ENCODE results near the gene NKD1. TPM values are rescaled to one million over a fixed set of nuclear protein-coding genes. Genes with fewer than 3 reads are reported as not detected.

Gene NKD1
- total and polyA plus RNA-seq, 8 donors: 12.5 to 46.9 (median 37.9) TPM

- intact Hi-C loops (cut with DNase I): no loop called here
- H3K36me3 ChIP-seq: no peaks in the 10 kb centered on the region
- peaks cover 3 to 16% of the 10 kb centered on the region in 2 donors for H3K4me1 ChIP-seq
- ATAC-seq: no peak
- no peaks in the 10 kb centered on the region for H3K27me3 ChIP-seq
- H3K4me3 ChIP-seq: no peak overlapping the region
- no peak for DNase-seq
- no peaks in the 10 kb centered on the region for H3K9me3 ChIP-seq
- no peak overlapping the region for H3K27ac ChIP-seq
- TF ChIP-seq CTCF (IDR thresholded peaks at IDR 0.05): no peak
Observed at GRCh38 chr16:50622643-50623369, 74.6 kb downstream of the NKD1 start.

GRCh38 chr16:50624449-50624970, 76.3 kb downstream of the NKD1 start:
- Histone ChIP-seq H3K4me1 (peaks cover 3 to 16% of the 10 kb centered on the region in 2 donors), H3K9me3 (no peaks in the 10 kb centered on the region), H3K27me3 (no peaks in the 10 kb centered on the region), H3K36me3 (no peaks in the 10 kb centered on the region), H3K4me3 (no peak overlapping the region), H3K27ac (no peak overlapping the region)
- intact Hi-C loops (cut with DNase I): no loop called here
- no peak for DNase-seq
- TF ChIP-seq CTCF (IDR thresholded peaks at IDR 0.05): no peak
- no peak for ATAC-seq

DNA sequence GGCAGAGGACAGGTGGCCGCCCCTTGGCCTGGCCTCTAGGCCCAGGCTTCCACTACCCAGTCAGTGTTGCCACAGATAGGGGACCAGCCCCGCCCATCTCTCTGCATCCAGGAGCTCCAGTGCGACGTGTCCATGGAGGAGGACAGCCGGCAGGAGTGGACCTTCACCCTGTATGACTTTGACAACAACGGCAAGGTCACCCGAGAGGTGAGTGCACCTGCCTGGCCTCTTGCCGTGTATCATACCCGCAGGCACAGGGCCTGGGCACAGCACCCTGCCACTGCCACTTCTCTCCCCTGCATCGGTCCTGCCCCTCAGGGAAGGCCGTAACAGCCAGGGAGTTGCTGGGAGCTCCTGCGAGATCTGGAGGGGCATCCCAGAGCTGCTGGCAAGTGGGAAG, 77.2 kb downstream of the NKD1 start:
- intact Hi-C loops (cut with DNase I): no loop called here
- no peak for TF ChIP-seq CTCF (IDR thresholded peaks at IDR 0.05)
- Histone ChIP-seq H3K9me3 (no peaks in the 10 kb centered on the region), H3K27ac (no peak overlapping the region), H3K36me3 (no peaks in the 10 kb centered on the region), H3K4me3 (no peak overlapping the region), H3K4me1 (peaks cover 3 to 16% of the 10 kb centered on the region in 2 donors), H3K27me3 (no peaks in the 10 kb centered on the region)
- ATAC-seq (no peak), DNase-seq (no peak)

DNA sequence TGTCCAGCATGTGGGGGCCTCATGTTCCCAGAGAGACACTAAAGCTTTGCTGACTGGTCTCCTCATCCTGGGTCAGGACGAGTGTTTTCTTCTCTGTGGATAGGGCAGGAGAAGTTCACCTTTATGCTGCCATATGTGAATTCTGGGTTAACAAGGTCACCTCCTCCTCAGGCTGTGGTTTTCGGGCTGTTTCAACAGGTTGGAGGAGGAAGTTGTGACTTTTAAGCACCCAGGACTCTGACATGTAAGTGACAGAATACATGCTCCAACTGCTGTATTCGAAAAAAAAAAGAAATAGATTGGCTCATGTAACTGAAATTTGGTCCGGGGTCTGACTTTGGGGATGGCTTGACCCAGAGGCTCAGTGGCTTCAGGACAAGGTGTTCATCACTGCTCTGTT, 78.7 kb downstream of the NKD1 start:
- TF ChIP-seq CTCF (IDR thresholded peaks at IDR 0.05): no peak
- no peak for ATAC-seq
- no peak overlapping the region for H3K4me3 ChIP-seq
- intact Hi-C loops (cut with DNase I): no loop called here
- no peak for DNase-seq
- H3K27ac ChIP-seq: peak overlapping the region in 1 of 2 donors; percentile 10
- no peaks in the 10 kb centered on the region for H3K9me3 ChIP-seq
- peaks cover 3 to 16% of the 10 kb centered on the region in 2 donors for H3K4me1 ChIP-seq
- no peaks in the 10 kb centered on the region for H3K36me3 ChIP-seq
- H3K27me3 ChIP-seq: no peaks in the 10 kb centered on the region

DNA sequence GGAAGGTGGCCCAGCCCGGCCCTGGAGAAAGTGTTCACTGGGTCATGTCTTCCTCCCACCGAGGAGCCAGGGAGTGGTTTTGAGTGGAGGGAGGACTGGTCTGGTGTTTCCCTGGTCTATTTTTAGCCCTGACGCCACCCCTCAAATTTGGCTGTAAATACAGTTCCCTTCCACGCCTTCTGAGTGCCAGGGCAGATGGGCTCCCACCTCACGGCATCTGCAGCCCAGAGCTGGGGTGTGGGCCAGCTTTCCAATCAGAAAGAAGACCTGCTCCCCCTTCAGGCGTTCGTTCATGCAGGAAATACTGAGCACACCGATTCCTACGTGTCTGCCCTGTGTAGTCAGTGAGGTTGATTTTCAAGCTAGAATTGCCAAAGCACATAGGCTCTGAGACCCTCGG, 79.2 kb downstream of the NKD1 start:
- no peak for TF ChIP-seq CTCF (IDR thresholded peaks at IDR 0.05)
- ATAC-seq: peak; percentile 59
- H3K9me3 ChIP-seq: no peaks in the 10 kb centered on the region
- no peaks in the 10 kb centered on the region for H3K27me3 ChIP-seq
- H3K4me3 ChIP-seq: no peak overlapping the region
- peak overlapping the region in 1 of 2 donors; percentile 10 for H3K27ac ChIP-seq
- DNase-seq: peak in 1 of 4 donors; percentile 53
- peaks cover 3 to 16% of the 10 kb centered on the region in 2 donors for H3K4me1 ChIP-seq
- intact Hi-C loops (cut with DNase I): no loop called here
- no peaks in the 10 kb centered on the region for H3K36me3 ChIP-seq
